ENCODE results near the gene CAMK1D.

- TF ChIP-seq CTCF (conservative IDR thresholded peaks at IDR 0.05 in 1 of 2, IDR thresholded peaks at IDR 0.05 in 1 of 2; ENCODE audit: extremely low read depth in 1 of 2, insufficient read depth in 1 of 2, low read depth in 1 of 2, low read length in 2 of 2) (no peak), EZH2 (IDR thresholded peaks at IDR 0.05; ENCODE audit: borderline replicate concordance, low read length) (no peak)
Measured at GRCh38 chr10:12435348-12435747, 86.0 kb downstream of the CAMK1D start.
